GM21447 (cell line): ENCODE measurements around the gene ANKMY2.
"Not testable (repeated sequence)": the region's sequence is repeated elsewhere in the genome, so short reads cannot be mapped to it uniquely, and the experiment has no call there.

Source experiments
- ATAC-seq: cut with Tn5 transposase; IDR thresholded peaks from one replicate; pipeline ENCODE4 v1.9.1; 2021; ENCODE audit not compliant: unreplicated experiment

Gene ANKMY2

DNA sequence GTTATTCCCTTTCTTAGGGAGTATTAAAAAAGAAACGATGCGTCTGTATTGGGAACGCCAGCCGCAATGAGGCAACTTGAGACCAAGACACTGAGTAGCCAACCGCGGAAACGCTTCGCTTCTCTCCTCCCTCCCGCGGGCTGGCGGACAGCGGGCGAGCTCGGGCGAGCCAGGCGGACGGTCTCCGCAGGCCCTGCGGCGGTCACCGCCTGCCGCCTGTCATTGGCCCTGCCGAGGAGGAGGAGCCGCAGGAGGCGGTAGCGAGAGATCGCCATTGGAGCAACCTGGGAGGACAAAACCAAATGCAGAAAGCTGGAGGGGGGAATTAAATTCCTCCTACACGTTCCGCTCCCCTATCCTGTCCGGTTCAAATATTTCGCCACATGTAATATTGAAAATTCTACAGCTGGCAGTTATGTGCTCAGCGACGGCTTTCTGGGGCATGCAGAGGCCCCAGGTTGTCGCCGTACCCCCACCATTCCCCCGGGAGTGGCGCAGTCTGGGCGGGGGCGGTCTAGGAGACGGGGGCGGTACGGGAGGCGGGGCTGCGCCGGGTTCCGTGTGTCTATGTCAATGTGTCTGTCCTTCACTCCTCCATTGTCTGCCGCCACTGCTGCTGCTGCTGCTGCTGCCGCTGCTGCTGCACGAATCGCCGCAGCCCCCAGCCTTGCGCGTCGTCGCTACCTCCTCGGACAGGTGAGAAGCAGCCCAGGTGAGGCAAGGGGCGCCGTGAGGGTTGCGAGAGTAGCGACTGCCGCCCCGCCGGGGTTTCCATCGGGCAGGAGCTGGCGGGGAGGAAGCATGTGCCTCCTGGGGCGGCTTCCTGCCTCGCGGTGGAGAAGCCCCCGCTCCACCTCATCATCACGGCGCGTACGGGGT, at the start of gene ANKMY2, which contains the start of gene BZW2:
ANKMY2 (minus strand) TSS at position 162 of the 879 bp plus-strand sequence. CDS start 181 bp downstream, outside the sequence.
BZW2 (plus strand) TSS at position 589 of the 879 bp plus-strand sequence. CDS start 19,263 bp downstream, outside the sequence.
- ATAC-seq, result peak; percentile 95

- no peak for ATAC-seq
Observed at GRCh38 chr7:16694806-16695205, 49.3 kb upstream of the ANKMY2 start.

DNA sequence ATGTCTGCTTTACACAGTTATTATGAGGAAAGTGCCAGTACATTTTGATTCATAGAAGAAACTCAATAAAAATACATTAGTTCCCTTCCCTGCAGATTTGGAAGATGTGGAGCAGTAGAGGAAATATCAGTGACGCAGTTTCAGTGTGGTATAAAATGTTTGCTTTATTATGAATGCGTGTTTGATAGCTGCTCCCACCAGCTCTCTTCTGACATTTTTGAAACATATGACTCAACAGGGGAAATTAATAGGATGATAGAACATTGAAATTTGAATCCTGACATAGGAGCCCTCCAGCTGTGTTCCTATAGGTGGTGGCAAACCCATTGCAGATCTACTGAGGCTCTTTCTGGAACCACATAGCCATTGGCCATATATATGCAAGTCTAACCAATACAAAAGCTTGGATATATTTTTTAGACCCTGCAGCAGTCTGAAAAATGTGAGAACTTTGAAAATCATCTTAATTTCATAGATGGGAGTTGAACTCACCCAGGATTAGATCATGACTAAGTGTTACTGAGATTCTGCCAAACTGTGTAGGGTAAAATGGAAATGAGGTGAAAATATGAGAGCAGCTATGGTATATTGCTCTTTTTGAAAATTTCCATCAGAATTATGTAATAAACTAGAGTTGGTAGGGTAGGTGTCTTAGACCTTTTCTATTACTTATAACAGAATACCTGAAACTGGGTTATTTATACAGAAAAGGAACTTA, 48.2 kb upstream of the ANKMY2 start:
- no peak for ATAC-seq

GRCh38 chr7:16691241-16691640, 45.7 kb upstream of the ANKMY2 start:
- no peak for ATAC-seq

- ATAC-seq, result no peak
Observed at GRCh38 chr7:16688249-16688648, 42.7 kb upstream of the ANKMY2 start.

- ATAC-seq, result no peak
Observed at GRCh38 chr7:16685535-16685934, 40.0 kb upstream of the ANKMY2 start.

DNA sequence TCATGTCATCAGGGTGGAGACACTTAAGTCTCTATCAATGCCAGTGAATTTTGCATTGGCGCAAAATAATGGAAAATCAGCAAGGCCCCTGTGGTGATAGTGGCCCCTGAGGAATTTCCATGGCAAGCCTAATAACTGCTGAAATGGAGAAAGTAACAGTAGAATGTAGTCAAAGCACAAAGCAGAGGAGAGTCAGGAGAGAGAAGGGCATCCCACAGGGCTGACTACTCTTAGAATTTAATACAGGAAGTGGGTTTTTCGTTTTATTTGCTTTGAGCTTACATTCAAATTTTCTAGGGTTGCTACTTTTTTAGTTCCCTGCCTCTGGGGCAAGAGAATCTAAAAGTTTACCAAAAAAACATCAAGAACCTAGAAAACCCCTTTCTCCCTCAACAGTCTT, 39.4 kb upstream of the ANKMY2 start:
- no peak for ATAC-seq

- ATAC-seq, result not testable (repeated sequence)
Observed at GRCh38 chr7:16678645-16679566, 33.4 kb upstream of the ANKMY2 start.

GRCh38 chr7:16677978-16678494, 32.5 kb upstream of the ANKMY2 start:
- ATAC-seq, result no peak

DNA sequence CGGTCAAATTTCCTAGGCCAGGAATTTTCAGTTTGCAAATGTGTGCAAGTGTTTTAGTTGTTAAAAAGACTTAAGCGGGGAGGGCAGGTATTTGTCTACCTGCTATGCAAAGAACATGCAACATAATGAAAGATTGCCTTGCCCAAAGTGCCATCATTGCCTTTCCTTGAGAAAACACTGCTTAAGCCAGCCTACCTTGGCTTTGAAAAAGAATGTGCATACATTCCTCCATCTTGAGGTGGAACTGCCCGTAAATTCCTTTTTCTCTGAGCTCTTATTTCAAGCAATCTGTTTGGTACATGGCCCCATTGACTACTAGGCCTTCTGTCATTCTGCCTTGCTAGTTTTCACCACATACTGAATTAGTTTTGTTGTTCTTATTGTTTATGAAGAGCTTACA, 29.7 kb upstream of the ANKMY2 start:
- ATAC-seq, result no peak

DNA sequence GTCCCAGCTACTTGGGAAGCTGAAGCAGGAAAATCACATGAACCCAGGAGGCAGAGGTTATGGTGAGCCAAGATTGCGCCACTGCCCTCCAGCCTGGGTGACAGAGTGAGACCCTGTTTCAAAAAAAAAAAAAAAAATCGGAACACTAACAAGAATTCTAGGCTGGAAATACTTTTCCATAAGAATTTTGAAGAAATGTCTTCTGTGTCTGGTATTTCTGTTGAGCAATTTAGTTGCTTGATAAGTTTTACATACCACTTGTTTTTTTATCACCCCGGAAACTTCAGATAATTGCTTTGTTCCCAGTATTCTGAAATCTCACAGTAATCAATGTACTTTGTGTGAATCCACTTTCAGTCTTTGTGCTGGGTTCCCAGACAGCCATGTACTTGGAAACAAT, 26.3 kb upstream of the ANKMY2 start:
- no peak for ATAC-seq

GRCh38 chr7:16670731-16671344, 25.3 kb upstream of the ANKMY2 start:
- no peak for ATAC-seq

GRCh38 chr7:16670021-16670420, 24.5 kb upstream of the ANKMY2 start:
- no peak for ATAC-seq

DNA sequence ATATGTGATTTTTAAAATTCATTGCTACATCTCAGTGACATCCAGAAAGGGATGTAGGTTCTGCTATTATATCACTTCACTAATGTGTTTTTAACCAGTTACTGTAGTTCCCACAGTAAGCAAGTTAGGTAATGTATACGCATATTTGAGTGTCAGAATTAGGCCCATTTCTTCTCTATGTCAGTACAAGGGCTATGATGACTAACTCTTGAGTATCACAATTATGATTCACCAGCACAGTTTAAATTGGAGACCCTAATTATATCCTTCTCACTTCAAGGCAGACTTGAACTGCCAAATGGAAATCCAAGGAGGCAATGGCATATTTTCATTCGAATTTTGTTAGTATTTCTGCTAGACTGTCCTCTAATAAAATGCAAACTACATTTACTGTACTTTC, 24.0 kb upstream of the ANKMY2 start:
- ATAC-seq, result no peak

- ATAC-seq, result no peak
Observed at GRCh38 chr7:16668978-16669377, 23.4 kb upstream of the ANKMY2 start.

GRCh38 chr7:16668049-16668858, 22.7 kb upstream of the ANKMY2 start:
- no peak for ATAC-seq

DNA sequence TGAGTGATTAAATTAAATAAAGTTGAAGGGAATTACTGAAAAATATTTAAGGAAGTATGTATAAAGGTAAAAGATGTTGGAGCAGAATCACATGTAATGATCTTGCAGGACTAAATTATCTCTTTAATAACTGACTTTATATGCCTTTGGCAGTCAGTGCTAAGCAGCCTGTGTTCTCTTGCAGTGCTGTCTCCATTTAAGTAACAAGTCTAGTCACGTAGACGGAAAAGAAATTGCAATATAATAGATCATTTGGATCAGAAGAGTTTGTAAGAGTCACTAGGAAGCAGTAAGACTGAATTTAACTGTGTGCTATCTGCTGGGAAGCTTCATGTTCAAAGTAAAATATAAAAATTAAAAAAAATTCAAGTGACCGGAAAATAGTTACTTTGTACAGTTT, 21.8 kb upstream of the ANKMY2 start:
- ATAC-seq, result no peak

- ATAC-seq, result no peak
Observed at GRCh38 chr7:16661924-16662323, 16.4 kb upstream of the ANKMY2 start.

DNA sequence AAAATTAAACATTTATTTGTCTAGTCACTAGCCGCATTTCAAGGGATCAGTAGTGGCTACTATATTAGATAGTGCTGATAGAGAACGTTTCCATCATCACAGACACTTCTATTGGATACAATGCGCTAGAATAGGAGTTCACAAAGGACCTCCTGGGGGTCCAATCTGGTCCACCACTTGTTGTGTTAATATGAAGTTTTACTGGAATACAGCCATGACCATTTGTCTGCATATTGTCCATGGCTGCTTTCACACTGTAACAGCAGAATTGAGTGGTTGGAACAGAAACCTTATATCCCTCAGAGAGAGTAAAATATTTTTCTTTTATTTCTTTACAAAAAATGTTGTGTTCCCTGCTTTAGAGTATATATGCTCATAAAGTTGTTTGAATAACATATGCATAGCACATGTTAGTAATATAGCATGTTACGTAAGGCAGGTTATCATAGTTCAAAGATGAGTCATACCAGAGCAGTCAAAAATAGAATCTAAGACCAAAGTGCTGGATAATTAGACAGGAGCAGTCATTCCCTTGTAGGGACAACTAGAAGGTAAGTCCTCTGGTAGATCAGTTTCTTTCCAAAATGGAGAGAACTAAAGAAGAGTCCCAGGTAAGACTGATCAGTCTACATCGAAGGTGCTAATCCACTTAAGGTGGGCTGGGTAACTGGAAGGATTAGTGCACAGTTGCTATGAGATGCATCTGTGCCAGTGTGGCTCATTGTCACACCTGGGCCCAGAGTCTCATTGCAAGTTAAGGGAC, 15.3 kb upstream of the ANKMY2 start:
- ATAC-seq, result no peak
